Lower lobe of right lung (tissue), 2 donors: Measurements from ENCODE around the gene RIT2. TPM values are rescaled to one million over a fixed set of nuclear protein-coding genes. Genes with fewer than 3 reads are reported as not detected.

Experiments
- ATAC-seq, 2 donors: fragments of 200-7000 bp; cut with Tn5 transposase; one replicate each; pipeline ENCODE4 v1.9.1; 2020 to 2022; ENCODE audit warnings: mild to moderate bottlenecking in 2 of 2, moderate library complexity in 2 of 2
- DNase-seq: peaks from one replicate; pipeline ENCODE4 v3.0.0-alpha.2; 2020
- H3K27ac ChIP-seq: fragments of 200-600 bp; one replicate; pipeline ENCODE4 v1.8.0; 2022
- H3K27me3 ChIP-seq: fragments of 200-600 bp; one replicate; pipeline ENCODE4 v1.8.0; 2022; ENCODE audit warnings: low read depth
- H3K36me3 ChIP-seq: fragments of 200-600 bp; one replicate; pipeline ENCODE4 v1.8.0; 2022; ENCODE audit warnings: mild to moderate bottlenecking
- H3K4me1 ChIP-seq: fragments of 200-600 bp; one replicate; pipeline ENCODE4 v1.8.0; 2022
- H3K4me3 ChIP-seq: fragments of 200-600 bp; one replicate; pipeline ENCODE4 v1.8.0; 2022; ENCODE audit warnings: mild to moderate bottlenecking
- H3K9me3 ChIP-seq: fragments of 200-600 bp; one replicate; pipeline ENCODE4 v1.8.0; 2022
- CTCF ChIP-seq: fragments of 200-600 bp; IDR thresholded peaks from one replicate; pipeline ENCODE4 v1.8.0; 2022; ENCODE audit warnings: antibody characterized with exemption, mild to moderate bottlenecking
- intact Hi-C: fragments of 100-400 bp; cut with DNase I; formaldehyde crosslinking; loops from one replicate; pipeline ENCODE4 v1.11.0; 2022
- total RNA-seq: library from RNA; stranded (reverse); fragmentation: NEBNext Ultra II Directional; extraction: Animal tissue kit (Norgen Biotek cat#: 25700); gene quantifications from one replicate; pipeline ENCODE4 v1.2.1, GENCODE V29; 2021
- donor health status: DM: no; HTN: yes; CAD: no; lungs with severe emphysema.

RIT2 gene
- total RNA-seq, 1 donor from 2014 or later = not detected

GRCh38 chr18:43077510-43078308 is 37.8 kb downstream of the RIT2 start:
- H3K4me1 ChIP-seq = no peaks in the 10 kb centered on the region
- intact Hi-C loops = no loop called here
- ATAC-seq = no peak

GRCh38 chr18:43073771-43074170 is 41.7 kb downstream of the RIT2 start:
- ATAC-seq (no peak), DNase-seq (no peak)
- Histone ChIP-seq H3K4me1 (no peaks in the 10 kb centered on the region), H3K4me3 (no peak overlapping the region), H3K36me3 (no peaks in the 10 kb centered on the region), H3K27ac (no peak overlapping the region), H3K9me3 (no peaks in the 10 kb centered on the region), H3K27me3 (no peaks in the 10 kb centered on the region)
- intact Hi-C loops = no loop called here
- TF ChIP-seq CTCF = no peak

More at GRCh38 chr18:43077510-43078308, 37.8 kb downstream of the RIT2 start:
- Histone ChIP-seq H3K27ac (no peak overlapping the region), H3K4me3 (no peak overlapping the region), H3K27me3 (no peaks in the 10 kb centered on the region), H3K36me3 (no peaks in the 10 kb centered on the region), H3K9me3 (no peaks in the 10 kb centered on the region)
- TF ChIP-seq CTCF = no peak
- no peak for DNase-seq

GRCh38 chr18:43068781-43069180 is 46.7 kb downstream of the RIT2 start:
- ATAC-seq = no peak
- intact Hi-C loops = no loop called here
- no peak for TF ChIP-seq CTCF
- H3K27ac ChIP-seq = no peak overlapping the region
- H3K4me1 ChIP-seq = no peaks in the 10 kb centered on the region
- no peak for DNase-seq
- H3K36me3 ChIP-seq = no peaks in the 10 kb centered on the region
- no peaks in the 10 kb centered on the region for H3K27me3 ChIP-seq
- H3K9me3 ChIP-seq = no peaks in the 10 kb centered on the region
- H3K4me3 ChIP-seq = no peak overlapping the region

DNA sequence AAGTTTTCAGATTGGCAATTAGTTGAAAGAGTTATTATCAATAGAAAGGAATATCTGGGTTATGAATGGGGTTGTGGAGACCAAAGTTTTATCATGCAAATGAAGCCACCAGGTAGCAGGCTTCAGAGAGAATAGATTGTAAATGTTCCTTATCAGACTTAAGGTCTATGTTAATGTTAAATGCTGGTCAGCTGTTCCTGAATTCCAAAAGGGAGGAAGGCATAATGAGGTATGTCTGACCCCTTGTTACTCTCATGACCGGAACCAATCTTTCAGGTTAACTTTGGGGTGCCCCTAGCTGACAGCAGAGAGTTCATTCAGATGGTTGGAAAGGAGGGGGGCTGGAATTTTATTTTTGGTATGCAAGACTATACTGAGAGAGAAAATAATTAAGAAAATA is 47.9 kb downstream of the RIT2 start:
- intact Hi-C loops = no loop called here
- Histone ChIP-seq H3K9me3 (no peaks in the 10 kb centered on the region), H3K27me3 (no peaks in the 10 kb centered on the region), H3K27ac (no peak overlapping the region), H3K36me3 (no peaks in the 10 kb centered on the region), H3K4me1 (no peaks in the 10 kb centered on the region), H3K4me3 (no peak overlapping the region)
- TF ChIP-seq CTCF = no peak
- no peak for ATAC-seq
- no peak for DNase-seq

DNA sequence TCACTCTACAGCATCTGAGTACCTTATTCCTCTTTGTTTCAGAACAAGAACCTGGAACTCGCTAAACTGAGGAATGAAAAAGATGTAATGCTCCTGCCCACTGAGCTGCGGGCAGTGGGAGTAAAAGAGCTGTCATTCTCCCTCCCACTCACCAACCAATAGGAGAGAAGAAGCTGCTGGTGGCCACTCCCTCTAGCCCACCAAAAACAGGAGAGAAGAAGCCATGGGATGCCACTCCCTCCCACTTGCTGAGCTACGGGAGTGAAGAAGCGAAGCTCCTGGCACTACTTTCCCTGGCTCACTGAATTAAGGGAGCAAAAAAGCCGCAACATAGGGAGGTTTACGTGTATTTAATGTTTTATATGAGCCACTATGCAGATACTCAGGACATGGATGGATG is 53.7 kb downstream of the RIT2 start:
- Histone ChIP-seq H3K36me3 (no peaks in the 10 kb centered on the region), H3K27ac (no peak overlapping the region), H3K9me3 (no peaks in the 10 kb centered on the region), H3K27me3 (no peaks in the 10 kb centered on the region), H3K4me1 (no peaks in the 10 kb centered on the region), H3K4me3 (no peak overlapping the region)
- ATAC-seq (no peak), DNase-seq (no peak)
- TF ChIP-seq CTCF = no peak
- intact Hi-C loops = no loop called here
